ENCODE measurements around the gene BIRC6.

DNA sequence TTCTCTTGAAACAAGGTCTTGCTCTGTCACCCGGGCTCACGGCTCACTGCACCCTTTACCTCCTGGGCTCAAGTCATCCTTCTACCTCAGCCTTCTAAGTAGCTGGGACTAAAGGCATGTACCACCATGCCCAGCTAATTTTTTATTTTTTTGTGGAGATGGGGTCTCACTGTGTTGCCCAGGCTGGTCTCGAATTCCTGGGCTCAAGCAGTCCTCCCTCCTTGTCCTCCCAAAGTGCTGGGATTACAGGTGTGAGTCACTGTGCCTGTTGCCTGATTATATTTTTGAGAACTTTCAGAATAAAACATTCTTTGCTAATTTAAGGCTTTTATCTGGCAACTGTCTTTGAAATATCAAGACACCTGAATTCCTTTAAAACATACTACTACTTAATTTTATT, 47.9 kb downstream of the BIRC6 start:
- TF ChIP-seq POLR2AphosphoS5 (IDR thresholded peaks at IDR 0.05; ENCODE audit: low read depth, low read length) = no peak
- TF ChIP-seq POLR2A (IDR thresholded peaks at IDR 0.05; ENCODE audit: low read depth, low read length) = no peak
- TF ChIP-seq TAF1 (IDR thresholded peaks at IDR 0.05; ENCODE audit: low read depth, low read length) = no peak
- no peak for TF ChIP-seq SPI1 (IDR thresholded peaks at IDR 0.05; ENCODE audit: low read depth, low read length)
- no peak for TF ChIP-seq POU2F2 (IDR thresholded peaks at IDR 0.05; ENCODE audit: low read depth, low read length)
- TF ChIP-seq PAX5 (IDR thresholded peaks at IDR 0.05; ENCODE audit: insufficient read depth, low read length, severe bottlenecking) = no peak

Data from GM12891 (cell line).